ENCODE measurements around the gene C1orf115. TPM values are rescaled to one million over a fixed set of nuclear protein-coding genes. Genes with fewer than 3 reads are reported as not detected.
"Not testable (repeated sequence)": the region's sequence is repeated elsewhere in the genome, so short reads cannot be mapped to it uniquely, and the experiment has no call there.

The C1orf115 gene
- total RNA-seq, 1 donor from 2014 or later = 0.11 TPM

DNA sequence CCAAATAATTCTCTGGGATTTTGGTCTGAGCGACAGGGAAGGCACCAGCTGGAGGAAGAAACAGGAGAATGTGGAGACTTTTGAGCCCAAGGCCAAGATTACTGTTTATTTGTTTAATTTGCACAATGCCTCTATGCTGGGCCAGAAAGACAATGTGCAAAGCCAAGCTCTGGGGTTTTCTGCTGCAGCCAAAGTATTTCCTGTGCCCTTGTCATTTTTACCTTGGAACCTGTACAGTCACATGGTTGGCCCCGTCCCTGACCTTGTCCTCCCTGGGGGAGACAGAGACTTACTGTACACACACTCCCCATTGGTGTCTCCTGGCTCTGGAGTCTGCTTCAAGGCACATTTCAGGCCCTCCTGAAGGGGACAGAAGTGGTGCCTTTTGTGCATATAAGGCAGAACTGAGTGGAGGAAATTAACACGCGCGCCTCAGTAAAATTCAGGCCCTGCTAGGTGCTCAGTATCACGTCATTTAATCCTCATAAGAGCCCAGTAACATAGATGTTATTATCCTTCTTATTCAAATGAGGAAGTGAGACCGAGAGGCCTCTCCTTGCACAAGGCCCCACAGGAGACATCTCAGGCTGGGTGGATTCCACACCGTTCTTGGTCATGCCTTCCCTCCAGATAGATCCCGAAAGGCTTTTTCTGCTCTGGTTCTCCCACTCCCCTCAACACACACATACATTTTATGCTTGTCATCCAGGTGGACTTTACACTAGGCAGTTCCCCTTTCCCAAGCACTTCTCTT, 21.1 kb downstream of the C1orf115 start:
- Mint-ChIP-seq H3K4me1 (ENCODE audit: low read depth) (no peaks in the 10 kb centered on the region), H3K9me3 (no peaks in the 10 kb centered on the region), H3K27ac (no peak overlapping the region), H3K36me3 (ENCODE audit: low read depth) (no peaks in the 10 kb centered on the region), H3K4me3 (ENCODE audit: low read depth) (no peak overlapping the region), H3K27me3 (ENCODE audit: low read depth) (no peaks in the 10 kb centered on the region)
- DNase-seq (ENCODE audit: low spot score) = no peak
- intact Hi-C loops (cut with micrococcal nuclease) = no loop called here

DNA sequence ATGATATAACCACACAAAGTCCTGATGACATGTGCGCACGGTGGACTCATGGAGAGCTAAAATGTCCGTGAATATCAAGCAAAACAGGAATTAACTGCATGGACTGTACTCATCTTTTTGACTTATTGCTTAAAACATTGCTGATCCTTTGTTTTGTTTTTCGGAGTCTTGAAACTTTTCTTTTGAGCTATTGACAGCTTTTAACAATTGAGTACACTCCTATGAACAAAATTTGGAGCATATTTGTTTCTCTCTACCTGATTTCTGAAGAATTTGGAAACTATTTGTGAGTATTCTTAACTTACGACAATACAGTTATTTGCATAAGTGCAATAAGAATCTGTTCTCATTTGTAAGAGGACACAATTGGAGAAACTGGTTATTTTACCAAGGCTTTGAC, 25.8 kb downstream of the C1orf115 start:
- H3K27me3 Mint-ChIP-seq (ENCODE audit: low read depth); H3K36me3 Mint-ChIP-seq (ENCODE audit: low read depth); H3K9me3 Mint-ChIP-seq; H3K4me1 Mint-ChIP-seq (ENCODE audit: low read depth); H3K4me3 Mint-ChIP-seq (ENCODE audit: low read depth); intact Hi-C loops (cut with micrococcal nuclease); H3K27ac Mint-ChIP-seq; DNase-seq (ENCODE audit: low spot score): not testable (repeated sequence)

DNA sequence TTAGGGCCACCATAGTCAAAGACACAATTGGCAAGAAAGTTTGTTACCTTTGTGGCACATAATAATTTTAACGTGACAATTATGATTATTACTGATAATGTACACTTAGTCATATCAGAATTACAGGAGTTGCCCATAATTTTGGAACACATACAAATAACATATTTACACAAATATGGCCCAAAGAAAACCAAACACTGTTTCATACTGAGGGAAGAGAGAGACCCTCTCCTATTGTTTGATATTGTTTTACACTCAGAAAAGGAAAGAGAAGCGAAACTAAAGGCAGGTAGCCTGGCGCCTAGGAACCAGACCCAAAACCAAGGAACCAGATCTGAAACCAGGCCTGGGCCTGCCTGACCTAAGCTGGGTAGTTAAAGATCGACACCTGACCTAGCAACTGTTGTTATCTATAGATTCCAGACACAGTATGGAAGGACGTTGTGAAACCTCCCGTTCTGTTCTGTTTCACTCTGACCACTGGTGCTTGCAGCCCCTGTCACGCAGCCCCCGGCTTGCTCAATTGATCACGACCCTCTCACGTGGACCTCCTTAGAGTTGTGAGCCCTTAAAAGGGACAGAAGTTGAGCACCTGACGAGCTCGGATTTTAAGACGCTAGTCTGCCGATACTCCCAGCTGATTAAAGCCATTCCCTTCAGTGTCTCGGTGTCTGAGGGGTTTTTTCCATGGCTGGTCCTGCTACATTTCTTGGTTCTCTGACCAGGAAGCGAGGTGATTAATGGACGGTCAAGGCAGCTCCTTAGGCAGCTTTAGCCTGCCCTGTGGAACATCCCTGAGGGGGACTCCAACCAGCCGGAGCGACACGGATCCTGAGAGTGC, 27.9 kb downstream of the C1orf115 start:
- H3K27me3 Mint-ChIP-seq (ENCODE audit: low read depth) = peaks cover 5% of the 10 kb centered on the region
- no peak for DNase-seq (ENCODE audit: low spot score)
- no peaks in the 10 kb centered on the region for H3K9me3 Mint-ChIP-seq
- no peak overlapping the region for H3K4me3 Mint-ChIP-seq (ENCODE audit: low read depth)
- no peaks in the 10 kb centered on the region for H3K36me3 Mint-ChIP-seq (ENCODE audit: low read depth)
- intact Hi-C loops (cut with micrococcal nuclease) = no loop called here
- H3K4me1 Mint-ChIP-seq (ENCODE audit: low read depth) = no peaks in the 10 kb centered on the region
- no peak overlapping the region for H3K27ac Mint-ChIP-seq

DNA sequence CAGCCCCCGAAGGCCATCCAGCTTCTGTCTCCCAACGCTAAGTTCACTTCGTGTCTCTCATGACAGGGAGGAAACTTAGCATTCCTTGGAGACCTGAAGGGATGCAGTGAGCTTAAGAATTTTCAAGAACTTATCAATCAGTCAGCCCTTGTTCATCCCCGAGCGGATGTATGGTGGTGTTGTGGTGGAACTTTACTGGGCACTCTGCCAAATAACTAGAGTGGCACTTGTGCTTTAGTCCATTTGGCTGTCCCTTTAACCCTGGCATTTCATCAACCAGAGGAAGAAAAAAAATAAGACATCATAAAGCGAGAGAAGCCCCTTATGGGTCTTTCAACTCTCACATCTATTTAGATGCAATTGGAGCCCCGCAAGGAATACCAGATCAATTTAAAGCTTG, 31.1 kb downstream of the C1orf115 start:
- H3K27ac Mint-ChIP-seq = not testable (repeated sequence)

DNA sequence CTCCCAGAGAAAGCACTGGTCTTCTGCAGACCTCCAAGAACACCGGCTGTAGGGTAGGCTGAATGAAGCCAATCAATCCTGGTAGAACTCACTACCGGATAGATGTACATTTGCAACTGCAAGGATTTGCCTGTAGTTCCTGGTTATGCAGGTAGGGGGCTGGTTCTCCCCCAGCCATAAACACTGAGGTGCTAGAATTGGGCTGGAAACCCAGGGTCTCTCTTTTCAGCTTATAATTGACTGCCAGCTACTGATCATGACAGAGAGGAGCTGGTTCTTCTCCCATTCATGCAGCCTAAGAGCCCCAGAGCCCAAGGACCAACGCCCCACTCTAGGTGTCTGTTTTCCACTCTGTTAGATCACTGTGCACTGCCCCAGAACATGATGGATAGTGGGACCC, 36.5 kb downstream of the C1orf115 start:
- no peaks in the 10 kb centered on the region for H3K9me3 Mint-ChIP-seq
- H3K36me3 Mint-ChIP-seq (ENCODE audit: low read depth) = no peaks in the 10 kb centered on the region

More for the DNA sequence above, 31.1 kb downstream of the C1orf115 start:
- H3K27me3 Mint-ChIP-seq (ENCODE audit: low read depth); DNase-seq (ENCODE audit: low spot score); intact Hi-C loops (cut with micrococcal nuclease); H3K9me3 Mint-ChIP-seq; H3K4me3 Mint-ChIP-seq (ENCODE audit: low read depth); H3K36me3 Mint-ChIP-seq (ENCODE audit: low read depth); H3K4me1 Mint-ChIP-seq (ENCODE audit: low read depth): not testable (repeated sequence)

DNA sequence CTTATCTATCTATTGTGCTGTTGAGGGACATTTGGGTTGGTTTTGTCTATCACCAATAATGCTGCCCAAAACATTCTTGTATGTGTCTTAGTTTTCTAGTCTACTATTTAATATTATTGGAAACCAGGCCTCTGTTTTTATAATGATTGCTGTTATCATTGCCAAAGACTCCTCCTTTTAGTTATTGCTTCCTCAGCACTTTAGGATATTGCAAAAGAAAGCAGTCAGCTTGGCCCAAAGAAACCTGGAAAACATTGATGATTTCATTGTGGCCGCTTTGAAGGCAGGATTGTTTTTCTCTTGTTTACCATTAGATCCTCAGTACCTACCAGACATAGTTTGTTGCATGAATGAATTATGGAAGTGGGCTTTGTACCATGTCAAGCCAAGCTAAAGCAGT, 37.4 kb downstream of the C1orf115 start:
- Mint-ChIP-seq H3K4me3 (ENCODE audit: low read depth) (no peak overlapping the region), H3K27me3 (ENCODE audit: low read depth) (peaks cover 16% of the 10 kb centered on the region), H3K4me1 (ENCODE audit: low read depth) (no peaks in the 10 kb centered on the region), H3K9me3 (no peaks in the 10 kb centered on the region), H3K27ac (no peak overlapping the region), H3K36me3 (ENCODE audit: low read depth) (no peaks in the 10 kb centered on the region)
- DNase-seq (ENCODE audit: low spot score) = no peak
- intact Hi-C loops (cut with micrococcal nuclease) = no loop called here

More for the DNA sequence above, 36.5 kb downstream of the C1orf115 start:
- intact Hi-C loops (cut with micrococcal nuclease) = no loop called here
- no peak overlapping the region for H3K4me3 Mint-ChIP-seq (ENCODE audit: low read depth)
- H3K27me3 Mint-ChIP-seq (ENCODE audit: low read depth) = peaks cover 14% of the 10 kb centered on the region
- H3K4me1 Mint-ChIP-seq (ENCODE audit: low read depth) = no peaks in the 10 kb centered on the region
- no peak overlapping the region for H3K27ac Mint-ChIP-seq
- no peak for DNase-seq (ENCODE audit: low spot score)

DNA sequence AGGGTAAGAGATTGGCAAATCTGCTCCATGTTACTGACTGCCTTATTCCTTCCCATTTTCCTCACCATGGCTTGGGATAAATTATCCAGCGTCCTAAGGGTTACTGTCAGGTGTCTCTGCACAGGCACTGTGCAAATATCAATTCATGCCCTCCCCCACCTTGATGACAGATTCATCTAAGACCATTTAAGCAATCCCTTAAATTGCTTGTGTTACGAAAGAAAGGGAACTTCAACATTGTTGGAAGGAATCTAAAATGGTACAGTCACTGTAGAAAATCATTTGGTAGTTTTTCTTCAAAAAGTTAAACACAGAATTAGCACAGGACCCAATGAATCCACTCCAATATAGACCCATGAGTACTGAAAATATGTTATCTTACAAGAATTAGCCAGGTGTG, 40.3 kb downstream of the C1orf115 start:
- H3K36me3 Mint-ChIP-seq (ENCODE audit: low read depth) = no peaks in the 10 kb centered on the region
- H3K27ac Mint-ChIP-seq = no peak overlapping the region
- no peaks in the 10 kb centered on the region for H3K9me3 Mint-ChIP-seq
- H3K27me3 Mint-ChIP-seq (ENCODE audit: low read depth) = peaks cover 22% of the 10 kb centered on the region
- no peak for DNase-seq (ENCODE audit: low spot score)
- intact Hi-C loops (cut with micrococcal nuclease) = loop anchor here (5.0 kb wide), 1 partner anchor 38 kb away; the partner anchor contains the start of gene C1orf115
- H3K4me3 Mint-ChIP-seq (ENCODE audit: low read depth) = no peak overlapping the region
- peaks cover 2% of the 10 kb centered on the region for H3K4me1 Mint-ChIP-seq (ENCODE audit: low read depth)

DNA sequence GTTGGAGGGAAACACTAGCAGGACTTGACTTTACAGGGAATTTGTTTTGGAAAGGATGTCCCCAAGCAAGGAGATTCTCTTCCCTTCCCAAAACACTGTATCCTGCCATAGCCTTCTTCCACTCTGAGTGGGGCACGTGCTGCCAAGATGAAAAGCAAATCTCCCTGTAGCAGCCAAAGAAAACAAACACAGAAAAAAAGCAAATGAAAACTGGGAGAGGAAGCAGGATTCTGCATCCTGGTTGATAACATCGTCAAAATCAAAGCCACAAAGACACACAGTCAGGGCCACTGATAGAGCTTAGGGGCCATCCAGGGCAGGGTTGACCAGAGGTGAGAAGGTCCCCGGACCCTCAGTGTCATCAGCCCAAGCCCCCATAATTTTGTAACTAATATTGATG, 42.0 kb downstream of the C1orf115 start:
- Mint-ChIP-seq H3K36me3 (ENCODE audit: low read depth) (no peaks in the 10 kb centered on the region), H3K4me3 (ENCODE audit: low read depth) (no peak overlapping the region), H3K27me3 (ENCODE audit: low read depth) (peaks cover 15% of the 10 kb centered on the region), H3K9me3 (no peaks in the 10 kb centered on the region), H3K27ac (no peak overlapping the region), H3K4me1 (ENCODE audit: low read depth) (peaks cover 2% of the 10 kb centered on the region)
- no peak for DNase-seq (ENCODE audit: low spot score)
- intact Hi-C loops (cut with micrococcal nuclease) = loop anchor here (2.0 to 5.0 kb wide), 2 partner anchors 40 to 51 kb away; partner anchors contain the start of gene C1orf115

DNA sequence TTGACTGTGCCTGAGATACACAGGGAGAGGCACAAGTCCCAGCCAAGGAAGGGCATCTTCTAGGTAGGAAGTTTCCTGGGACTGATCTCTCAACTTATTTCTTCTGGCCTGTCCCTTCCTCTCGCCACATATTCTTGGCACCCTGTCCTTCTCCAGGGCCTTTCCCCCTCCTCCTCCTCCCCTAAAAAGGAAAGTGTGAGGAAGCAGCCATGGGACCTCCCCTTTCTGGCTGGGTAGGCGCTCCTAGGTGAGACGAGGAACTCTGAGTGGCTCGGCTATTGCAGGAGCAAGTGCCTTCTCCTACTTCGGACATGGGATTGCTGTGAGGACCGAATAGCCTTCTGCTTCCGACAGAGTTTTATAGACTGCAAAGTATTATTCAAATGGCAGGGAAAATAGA, 42.5 kb downstream of the C1orf115 start:
- Mint-ChIP-seq H3K4me1 (ENCODE audit: low read depth) (peaks cover 2% of the 10 kb centered on the region), H3K36me3 (ENCODE audit: low read depth) (no peaks in the 10 kb centered on the region), H3K27ac (no peak overlapping the region), H3K27me3 (ENCODE audit: low read depth) (peaks cover 15% of the 10 kb centered on the region), H3K9me3 (no peaks in the 10 kb centered on the region), H3K4me3 (ENCODE audit: low read depth) (no peak overlapping the region)
- intact Hi-C loops (cut with micrococcal nuclease) = loop anchor here (2.0 to 5.0 kb wide), 2 partner anchors 40 to 52 kb away; partner anchors contain the start of gene C1orf115
- DNase-seq (ENCODE audit: low spot score) = no peak

DNA sequence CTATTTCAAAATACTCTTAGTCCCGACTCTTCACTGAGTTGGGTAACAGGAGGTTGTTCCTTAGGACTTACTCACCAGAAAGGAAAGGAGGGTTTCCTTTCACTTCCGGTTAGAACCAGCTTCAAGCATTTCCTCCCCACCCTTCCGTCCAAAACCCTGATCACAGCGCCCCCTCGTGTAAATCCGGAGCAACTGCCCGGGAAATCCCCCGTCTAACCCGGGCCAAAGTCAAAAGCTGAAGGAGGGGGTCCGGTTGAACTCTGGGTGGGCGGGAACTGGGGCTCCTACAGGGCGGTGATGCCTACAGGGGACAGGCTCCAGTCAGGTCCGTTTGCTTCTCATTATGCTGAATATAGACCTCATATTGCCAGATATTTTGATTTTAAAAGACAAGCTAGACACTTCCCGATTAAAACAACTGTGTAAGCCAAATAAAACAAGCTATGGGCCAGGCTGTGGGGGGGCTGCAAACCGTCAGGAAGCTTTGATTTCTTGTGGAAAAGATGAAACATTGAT, 43.0 kb downstream of the C1orf115 start:
- DNase-seq (ENCODE audit: low spot score) = peak; percentile 70
- H3K9me3 Mint-ChIP-seq = no peaks in the 10 kb centered on the region
- peaks cover 2% of the 10 kb centered on the region for H3K4me1 Mint-ChIP-seq (ENCODE audit: low read depth)
- intact Hi-C loops (cut with micrococcal nuclease) = loop anchor here (2.0 to 5.0 kb wide), 2 partner anchors 41 to 52 kb away; partner anchors contain the start of gene C1orf115
- H3K27me3 Mint-ChIP-seq (ENCODE audit: low read depth) = peaks cover 15% of the 10 kb centered on the region
- no peak overlapping the region for H3K4me3 Mint-ChIP-seq (ENCODE audit: low read depth)
- H3K36me3 Mint-ChIP-seq (ENCODE audit: low read depth) = no peaks in the 10 kb centered on the region
- H3K27ac Mint-ChIP-seq = no peak overlapping the region

DNA sequence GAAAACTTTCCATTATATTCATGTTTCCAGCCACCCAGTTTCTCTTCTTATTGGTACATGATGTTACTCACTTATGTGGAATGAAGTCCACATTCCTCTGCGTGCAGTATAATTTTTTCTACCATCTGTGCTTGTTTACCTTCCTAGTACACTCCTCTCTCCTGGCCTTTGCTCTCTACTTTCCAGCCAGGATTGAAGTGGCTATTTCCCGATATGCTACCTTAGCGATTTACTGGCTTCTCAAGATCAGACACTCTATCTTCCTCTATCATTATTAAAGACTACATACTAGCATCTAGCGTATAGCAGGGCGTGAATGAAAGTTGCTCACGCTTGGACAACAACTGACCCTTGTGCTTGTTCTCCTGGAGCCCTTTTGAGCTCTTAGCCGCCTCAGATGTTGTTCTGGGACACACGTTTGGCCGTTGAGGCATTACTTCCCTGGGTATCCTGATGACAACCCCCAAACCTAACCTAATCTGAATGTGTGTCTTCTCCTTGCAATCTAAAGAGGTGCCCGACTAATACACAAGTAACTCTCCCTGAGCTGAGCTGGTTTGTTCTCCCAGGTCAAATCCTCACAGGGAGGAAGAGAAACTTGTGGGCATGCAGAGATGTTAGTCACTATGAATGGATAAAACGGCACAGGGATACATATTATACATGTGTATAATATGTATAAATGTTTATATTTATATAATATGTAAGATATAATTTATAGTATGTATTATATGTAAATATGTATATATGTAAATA, 44.6 kb downstream of the C1orf115 start:
- intact Hi-C loops (cut with micrococcal nuclease) = loop anchor here (5.0 kb wide), 1 partner anchor 42 kb away; the partner anchor contains the start of gene C1orf115
- no peak for DNase-seq (ENCODE audit: low spot score)
- Mint-ChIP-seq H3K27ac (no peak overlapping the region), H3K9me3 (no peaks in the 10 kb centered on the region), H3K4me3 (ENCODE audit: low read depth) (no peak overlapping the region), H3K36me3 (ENCODE audit: low read depth) (no peaks in the 10 kb centered on the region), H3K4me1 (ENCODE audit: low read depth) (peaks cover 2% of the 10 kb centered on the region), H3K27me3 (ENCODE audit: low read depth) (peaks cover 15% of the 10 kb centered on the region)

DNA sequence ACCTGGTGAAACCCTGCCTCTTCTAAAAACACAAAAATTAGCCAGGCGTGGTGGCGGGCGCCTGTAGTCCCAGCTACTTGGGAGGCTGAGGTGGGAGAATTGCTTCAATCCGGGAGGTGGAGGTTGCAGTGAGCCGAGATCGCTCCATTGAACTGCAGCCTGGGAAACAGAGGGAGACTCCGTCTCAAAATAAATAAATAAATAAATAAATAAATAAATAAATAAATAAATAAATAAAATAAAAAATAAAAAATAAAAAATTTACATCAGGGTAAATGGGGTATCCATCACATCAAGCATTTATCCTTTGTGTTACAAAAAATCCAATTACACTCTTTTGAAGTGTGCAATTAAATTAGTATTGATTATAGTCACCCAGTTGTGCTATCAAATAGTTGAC, 46.1 kb downstream of the C1orf115 start:
- DNase-seq (ENCODE audit: low spot score); H3K4me1 Mint-ChIP-seq (ENCODE audit: low read depth); H3K27ac Mint-ChIP-seq; intact Hi-C loops (cut with micrococcal nuclease); H3K4me3 Mint-ChIP-seq (ENCODE audit: low read depth); H3K36me3 Mint-ChIP-seq (ENCODE audit: low read depth); H3K9me3 Mint-ChIP-seq: not testable (repeated sequence)
- peaks cover 22% of the 10 kb centered on the region for H3K27me3 Mint-ChIP-seq (ENCODE audit: low read depth)
